Calu3 (cell line): ENCODE data around the gene PANX3. TPM values are rescaled to one million over a fixed set of nuclear protein-coding genes. Genes with fewer than 3 reads are reported as not detected.

Experiments used
- BruUV-seq: library from RNA; stranded (reverse); fragments of 400-500 nt; replicated peaks from 2 replicates; lab custom pipeline; 2021; lab: Mats Ljungman, UMichigan
- CTCF ChIA-PET: fragments of 300-600 bp; sonication (Branson Sonifier 250); formaldehyde crosslinking; loops from one replicate; lab custom pipeline; 2022; ENCODE audit warnings: antibody characterized with exemption; lab: Charles Lee
- DNase-seq: peaks from one replicate; pipeline ENCODE4 v3.0.0; 2022
- H3K27ac Mint-ChIP-seq: one replicate; pipeline ENCODE4 v1.8.0; 2022; ENCODE audit warnings: mixed read lengths; ENCODE audit not compliant: unreplicated experiment
- H3K27me3 Mint-ChIP-seq: one replicate; pipeline ENCODE4 v1.8.0; 2022; ENCODE audit warnings: mixed read lengths; ENCODE audit not compliant: unreplicated experiment
- H3K36me3 Mint-ChIP-seq: one replicate; pipeline ENCODE4 v1.8.0; 2022; ENCODE audit warnings: mild to moderate bottlenecking, moderate library complexity, mixed read lengths; ENCODE audit not compliant: insufficient read depth, unreplicated experiment
- H3K4me1 Mint-ChIP-seq: one replicate; pipeline ENCODE4 v1.8.0; 2022; ENCODE audit warnings: mild to moderate bottlenecking, low read depth, mixed read lengths; ENCODE audit not compliant: unreplicated experiment
- H3K4me3 Mint-ChIP-seq: one replicate; pipeline ENCODE4 v1.8.0; 2022; ENCODE audit warnings: mild to moderate bottlenecking, low read depth, moderate library complexity, mixed read lengths; ENCODE audit not compliant: unreplicated experiment
- H3K9me3 Mint-ChIP-seq: one replicate; pipeline ENCODE4 v1.8.0; 2022; ENCODE audit warnings: low read depth, mixed read lengths; ENCODE audit not compliant: unreplicated experiment
- CTCF ChIP-seq: fragments of 200-600 bp; IDR thresholded peaks from one replicate; pipeline ENCODE4 v1.8.0; 2022; ENCODE audit warnings: antibody characterized with exemption; ENCODE audit not compliant: unreplicated experiment
- intact Hi-C: fragments of 100-400 bp; cut with micrococcal nuclease; formaldehyde crosslinking; loops from one replicate; pipeline ENCODE4 v1.10.0; 2022; ENCODE audit not compliant: unreplicated experiment
- total RNA-seq: library from RNA; stranded (reverse); gene quantifications from 2 replicates; pipeline ENCODE4 v1.2.3, GENCODE V29; 2022

The PANX3 gene
- total RNA-seq, 1 experiment from 2014 or later, result not detected

GRCh38 chr11:124625504-124626168 lies 14.4 kb downstream of the PANX3 start:
- Mint-ChIP-seq H3K36me3 (peaks cover 32% of the 10 kb centered on the region), H3K4me1 (no peaks in the 10 kb centered on the region), H3K27ac (no peak overlapping the region), H3K4me3 (no peak overlapping the region), H3K27me3 (no peaks in the 10 kb centered on the region), H3K9me3 (no peaks in the 10 kb centered on the region)
- CTCF ChIA-PET, result no interaction called here
- BruUV-seq, result no TSS peak
- intact Hi-C loops, result no loop called here
- no peak for DNase-seq
- TF ChIP-seq CTCF, result no peak

GRCh38 chr11:124627546-124627945 lies 16.3 kb downstream of the PANX3 start:
- no TSS peak for BruUV-seq
- Mint-ChIP-seq H3K36me3 (peaks cover 27% of the 10 kb centered on the region), H3K4me3 (no peak overlapping the region), H3K27me3 (no peaks in the 10 kb centered on the region), H3K27ac (no peak overlapping the region), H3K9me3 (no peaks in the 10 kb centered on the region), H3K4me1 (no peaks in the 10 kb centered on the region)
- DNase-seq, result no peak
- CTCF ChIA-PET, result no interaction called here
- intact Hi-C loops, result no loop called here
- no peak for TF ChIP-seq CTCF

GRCh38 chr11:124629961-124630360 lies 18.7 kb downstream of the PANX3 start:
- H3K9me3 Mint-ChIP-seq, result no peaks in the 10 kb centered on the region
- no TSS peak for BruUV-seq
- H3K4me1 Mint-ChIP-seq, result no peaks in the 10 kb centered on the region
- TF ChIP-seq CTCF, result no peak
- intact Hi-C loops, result no loop called here
- peaks cover 12% of the 10 kb centered on the region for H3K36me3 Mint-ChIP-seq
- CTCF ChIA-PET, result no interaction called here
- H3K4me3 Mint-ChIP-seq, result no peak overlapping the region
- H3K27ac Mint-ChIP-seq, result no peak overlapping the region
- no peak for DNase-seq
- no peaks in the 10 kb centered on the region for H3K27me3 Mint-ChIP-seq

- Mint-ChIP-seq H3K27ac (no peak overlapping the region), H3K36me3 (peaks cover 17% of the 10 kb centered on the region), H3K4me3 (no peak overlapping the region), H3K27me3 (no peaks in the 10 kb centered on the region), H3K4me1 (no peaks in the 10 kb centered on the region), H3K9me3 (no peaks in the 10 kb centered on the region)
- TF ChIP-seq CTCF, result no peak
- no peak for DNase-seq
- intact Hi-C loops, result no loop called here
- CTCF ChIA-PET, result no interaction called here
- BruUV-seq, result no TSS peak
Measured at GRCh38 chr11:124633355-124633754, 22.1 kb downstream of the PANX3 start.
